GM18868 (cell line): ENCODE data around the gene DEUP1.
A peak's percentile ranks its signal among the peaks of the same experiment; 100 is the strongest.
"Not testable (repeated sequence)": the region's sequence is repeated elsewhere in the genome, so short reads cannot be mapped to it uniquely, and the experiment has no call there.

Experiments
- ATAC-seq: cut with Tn5 transposase; IDR thresholded peaks from one replicate; pipeline ENCODE4 v1.9.1; 2021; ENCODE audit warnings: mild to moderate bottlenecking, moderate library complexity; ENCODE audit not compliant: unreplicated experiment

Gene DEUP1, protein sequence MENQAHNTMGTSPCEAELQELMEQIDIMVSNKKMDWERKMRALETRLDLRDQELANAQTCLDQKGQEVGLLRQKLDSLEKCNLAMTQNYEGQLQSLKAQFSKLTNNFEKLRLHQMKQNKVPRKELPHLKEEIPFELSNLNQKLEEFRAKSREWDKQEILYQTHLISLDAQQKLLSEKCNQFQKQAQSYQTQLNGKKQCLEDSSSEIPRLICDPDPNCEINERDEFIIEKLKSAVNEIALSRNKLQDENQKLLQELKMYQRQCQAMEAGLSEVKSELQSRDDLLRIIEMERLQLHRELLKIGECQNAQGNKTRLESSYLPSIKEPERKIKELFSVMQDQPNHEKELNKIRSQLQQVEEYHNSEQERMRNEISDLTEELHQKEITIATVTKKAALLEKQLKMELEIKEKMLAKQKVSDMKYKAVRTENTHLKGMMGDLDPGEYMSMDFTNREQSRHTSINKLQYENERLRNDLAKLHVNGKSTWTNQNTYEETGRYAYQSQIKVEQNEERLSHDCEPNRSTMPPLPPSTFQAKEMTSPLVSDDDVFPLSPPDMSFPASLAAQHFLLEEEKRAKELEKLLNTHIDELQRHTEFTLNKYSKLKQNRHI

DNA sequence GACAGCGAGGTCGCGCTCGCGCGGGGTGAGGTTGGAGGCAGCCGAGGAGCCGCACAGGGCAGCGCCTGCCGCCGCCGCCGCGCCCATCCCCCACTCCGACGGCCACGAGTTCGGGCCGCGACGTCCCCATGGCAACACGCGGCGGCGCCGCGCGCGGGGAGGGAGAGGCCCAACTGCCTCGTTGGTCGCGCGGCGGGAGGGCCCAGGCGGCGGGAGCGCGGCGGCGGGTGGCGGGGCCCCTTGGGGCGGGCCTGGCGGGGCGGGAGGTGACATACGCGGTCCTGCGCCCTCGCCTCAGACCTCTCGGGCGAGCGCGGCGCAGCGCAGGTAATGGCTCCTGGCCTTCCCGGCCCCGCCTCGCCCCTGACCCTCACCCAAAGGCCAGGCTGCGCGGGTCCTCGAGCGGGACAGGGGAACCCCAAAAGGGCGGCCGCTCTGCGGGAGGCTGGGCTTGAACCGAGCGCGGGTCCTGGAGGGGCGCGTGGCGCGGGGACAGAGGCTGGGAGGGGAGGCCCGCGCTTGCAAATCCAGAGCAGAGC is at the start of gene DEUP1:
DEUP1 (plus strand) TSS at position 297 of the 539 bp plus-strand sequence. CDS start 1,518 bp downstream, outside the sequence.
- peak; percentile 82 for ATAC-seq

DNA sequence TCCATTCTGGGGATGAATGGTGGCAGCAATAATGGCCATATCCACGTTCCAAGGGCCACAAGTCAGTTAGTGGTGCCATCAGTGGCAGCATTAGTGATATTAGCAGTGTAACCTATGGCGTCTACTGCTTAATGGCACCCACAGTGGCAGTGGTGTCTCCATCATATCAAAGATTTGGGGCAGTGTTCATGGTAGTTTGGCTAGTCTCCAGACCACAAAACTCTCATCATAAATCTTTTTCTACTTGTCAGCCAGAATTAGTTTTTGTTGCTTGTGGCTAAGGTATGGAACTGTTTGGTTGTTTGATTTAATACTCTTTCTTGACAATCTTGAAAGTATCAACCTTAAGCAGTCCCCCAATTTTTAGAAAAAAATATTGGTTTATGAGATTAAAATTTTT is 45.1 kb upstream of the DEUP1 start:
- ATAC-seq: no peak

DNA sequence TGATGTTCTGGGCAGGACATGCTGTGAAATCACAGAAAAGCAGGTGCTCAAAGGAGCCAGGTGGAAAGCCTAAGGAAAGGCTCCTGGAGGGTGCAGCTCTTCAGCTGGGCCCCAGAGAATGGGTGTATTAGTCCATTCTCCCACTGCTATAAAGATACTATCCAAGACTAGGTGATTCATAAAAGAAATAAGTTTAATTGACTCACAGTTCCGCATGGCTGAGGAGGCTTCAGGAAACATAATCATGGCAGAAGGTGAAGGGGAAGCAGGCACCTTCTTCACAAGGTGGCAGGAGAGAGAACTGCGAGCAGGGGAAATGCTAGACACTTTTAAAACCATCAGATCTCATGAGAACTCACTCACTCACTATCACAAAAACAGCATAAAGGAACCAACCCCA is 43.1 kb upstream of the DEUP1 start:
- ATAC-seq: no peak

DNA sequence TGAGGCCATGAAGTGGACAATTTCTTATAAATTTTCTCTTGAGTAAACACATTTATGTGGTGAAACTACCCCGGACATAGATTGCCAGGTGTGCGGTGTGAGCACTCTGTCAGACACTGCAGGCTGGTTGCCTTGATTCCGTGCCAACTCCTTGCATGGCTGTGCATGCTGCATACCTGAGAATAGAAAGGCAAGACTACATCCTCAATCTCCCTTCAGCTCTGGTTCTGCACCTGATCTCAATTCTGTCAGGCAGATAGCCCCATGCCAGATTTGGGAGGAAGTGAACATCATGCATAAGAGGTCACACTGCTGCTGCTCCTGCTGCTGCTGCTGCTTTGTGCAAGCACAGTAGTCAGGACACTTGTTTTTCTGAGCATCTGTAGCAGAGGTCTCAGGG is 42.5 kb upstream of the DEUP1 start:
- no peak for ATAC-seq

DNA sequence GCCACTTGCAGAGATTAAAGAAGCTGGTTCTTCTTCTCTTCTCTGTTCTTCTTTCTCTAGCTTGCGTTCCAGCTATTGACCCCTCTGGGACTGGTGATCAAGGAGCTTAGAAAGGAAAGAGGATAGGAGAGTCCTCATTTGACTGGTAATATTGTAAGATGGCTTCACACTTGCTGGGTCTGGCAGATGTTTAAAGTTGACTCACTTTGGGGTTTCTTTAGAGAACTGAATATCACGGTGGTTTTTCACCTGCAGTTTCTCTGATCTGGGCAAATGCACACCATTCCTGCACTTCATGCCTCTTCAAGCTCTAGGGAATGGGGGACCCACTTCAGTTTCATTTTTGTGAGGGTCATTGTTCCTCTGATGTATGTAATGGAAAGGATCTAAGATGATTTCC is 41.8 kb upstream of the DEUP1 start:
- ATAC-seq: no peak

DNA sequence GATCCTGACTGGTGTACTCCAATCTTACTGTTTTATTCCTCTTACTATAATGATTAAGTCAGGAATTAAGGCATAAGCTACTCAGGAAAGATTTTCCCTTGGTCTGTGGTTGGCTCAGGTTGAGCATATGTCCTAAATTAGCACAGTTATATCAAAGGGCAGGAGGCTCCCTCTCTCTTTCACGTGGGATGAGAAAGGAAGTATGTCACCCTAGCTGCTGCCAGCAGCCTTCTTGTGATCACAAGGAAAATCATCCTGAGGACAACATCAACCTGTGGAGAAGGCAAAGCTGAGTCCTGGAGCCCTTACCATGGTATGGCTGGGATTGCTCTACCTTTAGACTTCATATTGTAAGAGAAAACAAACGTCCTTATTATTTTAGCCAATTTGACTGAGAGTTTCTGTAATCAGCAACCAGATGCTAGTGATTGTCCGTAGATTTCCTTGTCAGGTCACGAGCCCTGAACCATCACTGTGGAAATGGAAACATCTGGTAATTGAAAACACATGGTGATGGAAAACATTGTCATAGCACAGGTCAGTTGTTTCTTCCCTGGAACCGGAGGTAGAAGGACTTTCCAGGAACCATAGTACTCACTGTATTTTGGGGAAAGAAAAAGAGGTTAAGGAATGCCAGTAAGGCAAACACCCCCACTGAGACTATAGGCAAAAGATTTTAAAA is 40.6 kb upstream of the DEUP1 start:
- no peak for ATAC-seq

DNA sequence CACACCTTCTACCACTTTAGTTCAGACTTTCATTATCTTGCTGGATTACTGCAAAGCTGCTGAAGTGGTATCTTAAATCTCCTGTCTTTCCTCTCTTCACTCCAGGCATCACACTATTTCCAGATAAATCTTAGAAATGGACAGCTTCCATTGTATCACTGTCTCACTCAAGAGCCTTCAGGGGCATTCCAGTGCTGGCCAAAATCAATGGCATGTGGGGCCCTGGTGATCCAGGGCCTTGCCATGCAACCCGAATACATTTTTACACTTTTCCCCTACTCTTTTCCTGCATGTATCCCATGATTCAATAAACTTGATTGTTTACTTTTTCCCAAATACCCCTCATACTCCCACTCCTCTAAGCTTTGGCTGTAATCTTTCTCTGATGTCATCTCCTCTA is 39.4 kb upstream of the DEUP1 start:
- ATAC-seq: no peak

DNA sequence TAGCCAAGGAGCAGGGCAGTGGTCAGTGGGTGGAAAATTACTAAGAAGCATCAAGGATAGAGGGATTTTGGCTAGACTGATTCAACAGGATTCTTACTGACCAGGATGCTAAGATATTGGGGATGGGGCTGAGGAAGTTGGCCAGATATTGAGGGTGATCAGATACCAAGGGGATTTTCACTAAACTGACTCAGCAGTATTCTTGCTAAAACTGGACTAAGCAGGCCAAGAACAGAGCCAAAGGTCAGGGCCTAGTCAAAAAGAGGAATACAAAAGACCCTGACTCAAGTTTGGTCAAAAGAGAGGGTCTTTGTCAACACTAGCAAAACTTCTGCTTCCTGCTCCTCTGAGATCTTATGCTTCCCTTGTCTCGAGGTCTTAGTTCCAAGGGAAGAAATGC is 38.6 kb upstream of the DEUP1 start:
- ATAC-seq: no peak

DNA sequence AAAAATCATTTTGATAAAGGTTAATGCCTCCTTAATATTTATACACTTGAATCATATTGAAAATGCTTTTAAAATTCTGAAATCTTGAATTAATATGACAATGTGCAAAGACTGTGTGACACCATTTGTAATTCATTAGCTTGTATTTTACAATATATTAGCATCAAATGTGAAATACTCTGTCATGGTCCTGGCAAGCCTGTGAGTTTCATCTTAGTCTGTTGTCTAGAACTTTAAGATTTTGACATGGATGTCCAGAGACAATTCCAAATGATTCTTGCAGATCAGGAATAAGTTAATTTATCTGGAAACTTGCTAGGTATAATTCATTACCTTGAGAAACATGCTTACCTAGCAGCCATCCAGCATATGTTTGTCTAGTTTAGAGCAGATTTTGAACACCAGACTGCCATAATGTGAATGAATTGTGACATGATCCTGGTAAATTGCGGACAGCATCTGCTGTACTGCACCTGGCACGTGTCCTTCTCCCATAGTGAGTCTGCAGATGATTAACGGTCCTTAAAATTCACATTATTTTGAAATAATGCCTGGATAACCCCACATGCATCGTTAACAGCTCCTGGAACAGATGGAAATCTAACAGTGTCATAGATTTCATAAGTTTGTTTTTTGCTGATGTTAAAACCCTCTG is 34.5 kb upstream of the DEUP1 start:
- ATAC-seq: no peak

DNA sequence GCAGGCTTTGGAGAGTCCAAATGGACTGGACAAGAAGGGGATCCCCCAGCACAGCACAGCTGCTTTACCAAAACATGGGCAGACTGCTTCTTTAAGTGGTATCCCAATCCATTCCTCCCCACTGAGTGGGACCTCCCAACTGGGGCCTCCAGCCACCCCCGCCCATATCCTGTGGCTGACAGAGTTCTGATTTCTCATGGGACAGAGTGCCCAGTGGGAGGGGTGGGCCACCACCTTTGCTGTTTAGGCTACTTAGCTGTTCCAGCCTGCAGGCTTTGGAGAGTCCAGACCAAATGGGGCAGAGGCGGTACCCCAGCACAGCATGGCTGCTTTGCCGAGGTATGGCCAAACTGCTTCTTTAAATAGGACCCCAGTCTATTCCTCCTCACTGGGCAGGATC is 26.9 kb upstream of the DEUP1 start:
- ATAC-seq: no peak

DNA sequence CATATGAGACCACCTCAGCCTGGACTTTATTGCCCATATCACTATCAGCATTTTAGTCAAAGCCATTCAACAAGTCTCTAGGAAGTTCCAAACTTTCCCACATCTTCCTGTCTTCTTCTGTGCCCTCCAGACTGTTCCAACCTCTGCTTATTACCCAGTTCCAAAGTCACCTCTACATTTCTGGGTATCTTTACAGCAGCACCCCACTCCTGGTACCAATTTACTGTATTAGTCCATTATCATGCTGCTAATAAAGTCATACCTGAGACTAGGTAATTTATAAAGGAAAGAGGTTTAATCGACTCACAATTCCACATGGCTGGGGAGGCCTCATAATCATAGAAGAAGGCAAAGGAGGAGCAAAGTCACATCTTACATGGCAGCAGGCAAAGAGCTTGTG is 16.1 kb upstream of the DEUP1 start:
- ATAC-seq: not testable (repeated sequence)

DNA sequence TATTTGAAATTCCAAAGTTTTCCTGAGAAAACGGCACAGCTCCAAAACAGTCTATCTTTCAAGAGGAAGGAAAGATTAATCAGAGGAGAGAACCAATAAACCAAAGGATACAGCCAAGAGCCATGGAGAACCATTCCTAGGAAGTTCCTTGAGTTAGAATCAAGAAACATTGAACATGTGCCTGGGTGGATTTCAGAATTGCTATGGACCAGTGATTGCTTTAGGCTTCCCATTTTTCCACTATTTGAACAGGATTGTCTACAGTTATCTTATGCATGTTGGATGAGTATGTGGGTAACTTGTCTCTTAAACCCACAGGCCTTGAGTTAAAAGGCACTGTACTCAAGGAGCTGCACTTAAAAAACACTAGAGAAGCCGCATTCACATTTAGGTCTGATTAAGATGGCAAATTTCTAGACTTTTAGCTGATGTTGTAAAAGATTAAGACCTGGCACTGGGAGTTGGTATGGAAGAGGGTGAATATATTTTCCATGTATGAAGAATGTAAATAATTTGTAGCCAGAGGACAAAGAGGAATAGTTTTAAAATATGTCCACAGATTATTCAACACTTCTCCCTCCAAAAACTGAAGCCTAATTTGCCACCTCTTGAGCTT is 11.2 kb upstream of the DEUP1 start:
- ATAC-seq: no peak

DNA sequence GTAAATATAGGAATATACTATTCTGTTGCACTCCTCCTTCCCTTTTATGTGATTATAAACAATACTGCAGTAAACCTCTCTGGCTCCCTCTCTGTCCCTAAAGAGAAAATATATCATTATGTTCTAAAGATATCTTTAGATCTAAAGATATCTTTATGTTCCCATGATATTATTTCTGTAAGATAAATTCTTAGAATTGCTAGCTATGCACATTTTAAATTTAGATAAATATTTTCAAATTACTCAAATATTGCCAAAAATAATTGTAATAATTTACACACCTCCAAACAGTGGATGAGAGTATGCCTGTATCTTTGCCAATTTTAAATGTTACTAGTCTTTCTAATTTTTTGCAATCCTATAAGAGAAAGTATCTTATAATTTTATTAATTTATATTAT is 10.3 kb upstream of the DEUP1 start:
- no peak for ATAC-seq

DNA sequence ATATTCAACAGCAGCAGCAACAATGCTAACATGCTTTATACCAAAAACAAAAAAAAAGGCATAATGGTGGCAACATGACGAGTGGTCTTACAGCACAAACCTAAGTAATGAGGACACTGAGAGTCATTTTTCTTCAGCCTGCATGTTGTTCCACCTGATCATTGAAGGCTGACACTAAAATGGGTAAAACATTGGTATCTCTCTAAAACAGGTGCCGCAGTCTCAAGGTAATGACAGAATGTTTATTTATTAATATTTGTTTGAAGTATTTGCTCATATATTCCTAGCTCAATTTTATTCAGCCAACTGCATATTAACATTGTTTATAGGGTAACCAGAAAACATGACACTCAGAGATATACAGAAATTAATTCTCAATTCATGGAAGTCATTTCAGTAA is 8.3 kb upstream of the DEUP1 start:
- ATAC-seq: no peak

DNA sequence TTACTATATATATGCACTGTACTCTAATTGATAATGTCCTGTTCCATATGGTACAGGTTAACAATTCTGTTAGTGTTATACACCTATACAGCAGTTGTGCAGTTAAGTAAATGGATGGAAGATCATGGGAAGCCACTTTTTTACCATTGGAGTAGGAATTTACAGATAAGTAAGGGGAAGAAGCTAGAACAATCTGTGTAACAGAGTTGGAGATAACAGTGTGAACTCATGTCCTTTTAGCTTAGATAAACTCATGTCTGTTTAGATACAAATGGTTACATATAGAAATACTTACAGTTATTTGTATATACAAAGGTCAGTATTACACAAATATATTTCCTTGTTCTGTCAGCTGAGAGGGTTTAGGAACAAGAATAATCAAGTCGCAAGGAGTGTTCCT is 6.8 kb upstream of the DEUP1 start:
- ATAC-seq: no peak

DNA sequence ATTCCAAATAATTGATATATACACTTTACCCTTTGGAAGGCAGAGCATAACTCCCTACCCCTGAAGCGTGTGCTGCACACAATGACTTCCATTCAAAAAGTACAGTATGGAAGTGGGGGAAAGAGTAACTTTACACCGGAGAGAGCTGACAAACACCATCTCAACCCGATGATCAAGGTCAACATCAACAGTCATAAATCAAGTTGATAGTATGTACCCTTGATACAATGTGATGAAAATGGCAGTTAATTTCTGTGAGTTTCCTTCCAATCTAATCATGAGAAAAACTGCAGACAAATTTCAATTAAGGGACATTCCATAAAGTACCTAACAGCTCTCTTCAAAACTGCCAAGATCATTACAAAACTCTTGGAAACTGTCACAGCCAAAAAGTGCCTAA is 6.0 kb upstream of the DEUP1 start:
- no peak for ATAC-seq

DNA sequence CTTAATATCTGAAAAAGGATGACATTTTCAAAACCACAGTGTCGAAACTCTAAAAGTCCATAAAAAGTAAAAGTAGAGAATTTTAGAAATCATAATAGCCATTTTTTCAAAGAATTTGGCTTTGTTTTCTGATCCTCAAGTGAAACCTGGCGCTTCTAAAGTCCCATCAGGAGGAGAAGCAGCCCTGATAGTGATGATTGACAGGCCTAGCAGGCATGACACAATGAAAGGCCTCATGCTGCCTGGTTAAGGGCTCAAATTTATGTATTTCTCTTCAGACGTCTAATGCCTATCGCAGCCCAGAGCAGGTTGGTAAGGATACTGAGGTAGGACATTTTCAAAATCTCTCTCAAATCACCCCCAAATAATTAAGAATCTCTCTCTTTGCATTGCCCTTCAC is 3.9 kb upstream of the DEUP1 start:
- ATAC-seq: no peak

DNA sequence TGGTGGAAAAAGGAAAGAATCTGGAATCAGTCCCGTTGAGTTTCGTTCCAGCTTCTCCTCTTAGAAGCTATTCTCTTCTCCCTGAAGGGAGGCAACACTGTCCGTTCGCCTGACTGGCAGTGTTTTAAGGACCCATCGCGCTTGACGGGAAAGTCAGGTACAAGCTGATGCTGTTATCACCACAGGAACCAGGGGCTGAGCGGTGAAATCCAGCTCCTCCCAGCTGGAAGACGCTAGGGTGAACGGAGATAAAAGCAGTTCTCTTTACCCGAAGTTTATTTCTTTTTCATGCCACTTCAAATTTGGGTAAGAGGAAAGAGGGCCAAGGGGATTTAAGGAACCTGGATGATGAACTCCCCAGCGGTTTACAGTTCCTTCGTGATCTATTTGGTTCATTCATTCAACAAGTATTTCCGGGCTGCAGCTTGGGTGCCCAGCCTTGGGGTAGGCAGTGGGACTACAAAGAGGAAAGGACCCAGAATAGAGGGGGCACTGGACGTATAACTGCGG is 551 bp upstream of the DEUP1 start:
- ATAC-seq: no peak

DNA sequence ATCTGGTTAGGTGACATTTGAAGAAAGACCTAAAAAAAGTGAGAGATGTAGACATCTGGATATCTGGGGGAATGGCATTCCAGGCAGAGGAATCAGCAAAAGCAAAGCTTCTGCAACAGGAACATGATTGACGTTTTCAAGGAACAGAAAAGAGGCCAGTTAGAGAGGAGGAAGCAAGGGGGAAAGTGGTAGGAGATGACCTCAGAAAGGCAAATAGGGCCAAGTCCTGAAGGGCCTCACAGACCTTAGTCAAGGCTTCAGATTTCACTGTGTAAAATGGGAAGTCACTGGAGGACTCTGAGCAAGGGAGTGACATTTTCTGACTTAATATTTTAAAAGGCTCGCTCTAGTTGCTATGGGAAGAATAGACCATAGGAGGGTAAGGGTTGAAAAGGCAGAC is 9.7 kb downstream of the DEUP1 start:
- no peak for ATAC-seq

DNA sequence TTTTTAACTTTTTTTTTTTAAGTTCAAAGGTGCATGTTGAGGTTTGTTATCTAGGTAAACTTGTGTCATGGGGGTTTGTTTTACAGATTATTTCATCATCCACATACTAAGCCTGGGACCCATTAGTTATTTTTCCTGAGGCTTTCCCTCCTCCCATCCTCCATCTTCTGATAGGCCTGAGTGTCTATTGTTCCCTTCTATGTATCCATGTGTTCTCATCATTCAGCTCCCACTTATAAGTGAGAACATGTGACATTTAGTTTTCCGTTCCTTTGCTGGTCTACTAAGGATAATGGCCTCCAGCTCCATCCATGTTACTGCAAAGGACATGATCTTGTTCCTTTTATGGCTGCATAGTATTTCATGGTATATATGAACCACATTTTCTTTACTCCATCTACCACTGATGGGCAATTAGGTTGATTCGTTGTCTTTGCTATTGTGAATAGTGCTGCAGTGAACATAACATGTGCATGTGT is 14.4 kb downstream of the DEUP1 start:
- no peak for ATAC-seq

DNA sequence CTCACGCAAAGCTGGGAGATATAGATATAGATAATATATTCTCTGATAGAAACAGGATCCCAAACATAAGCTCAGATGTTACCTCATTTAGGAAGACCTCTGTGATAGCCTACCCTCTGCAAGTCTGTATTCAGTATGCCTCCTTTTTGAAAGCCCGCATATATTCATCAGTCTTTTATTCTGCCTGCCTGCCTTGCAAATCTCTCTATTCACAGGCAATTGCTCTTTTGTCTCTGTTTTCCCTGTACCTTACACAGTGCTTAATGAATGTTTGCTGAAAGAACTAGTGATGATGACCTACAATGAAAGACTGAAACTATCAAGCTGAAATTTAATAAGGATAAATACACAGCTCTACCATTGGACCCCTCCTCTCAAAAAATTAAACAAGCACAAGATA is 18.4 kb downstream of the DEUP1 start:
- ATAC-seq: no peak
